Measurements from ENCODE around the gene TAS1R3.

TAS1R3 gene

DNA sequence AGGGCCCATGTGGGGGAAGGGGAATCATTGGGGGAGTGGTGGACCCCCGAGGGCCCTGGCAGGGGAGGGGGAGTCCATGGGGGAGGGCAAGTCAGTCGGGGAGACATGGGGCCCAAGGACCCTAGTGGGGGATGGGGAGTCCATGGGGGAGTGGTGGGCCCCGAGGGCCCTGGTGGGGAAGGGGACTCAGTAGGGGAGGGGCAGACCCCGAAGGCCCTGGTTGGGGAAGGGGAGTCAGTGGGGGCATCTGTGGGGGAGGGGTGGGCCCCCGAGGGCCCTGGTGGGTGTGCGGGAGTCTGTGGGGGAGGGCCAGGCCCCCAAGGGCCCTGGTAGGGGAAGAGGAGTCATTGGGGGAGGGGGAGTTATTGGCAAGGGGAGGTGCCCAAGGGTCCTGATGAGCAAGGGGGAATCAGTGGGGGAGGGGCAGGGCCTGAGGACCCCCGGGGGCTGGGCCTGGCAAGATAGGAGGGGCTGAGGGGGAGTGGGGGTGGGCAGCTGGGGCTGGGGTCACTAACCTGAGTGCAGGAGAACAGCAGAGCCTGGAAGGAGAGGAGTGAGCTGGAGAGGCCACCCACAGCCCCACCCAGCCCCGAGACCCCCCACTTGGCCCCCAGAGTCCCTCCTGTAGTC, 25.2 kb downstream of the TAS1R3 start:
- TF ChIP-seq NFIC (IDR thresholded peaks at IDR 0.05) (no peak), RAD21 (IDR thresholded peaks at IDR 0.05; ENCODE audit: low read depth) (no peak), TCF12 (IDR thresholded peaks at IDR 0.05; ENCODE audit: low read depth) (no peak), CEBPB (IDR thresholded peaks at IDR 0.05) (no peak), EP300 (IDR thresholded peaks at IDR 0.05; ENCODE audit: borderline replicate concordance) (no peak), TAF1 (IDR thresholded peaks at IDR 0.05; ENCODE audit: low read depth) (no peak), YY1 (IDR thresholded peaks at IDR 0.05; ENCODE audit: low read depth) (no peak), TEAD4 (IDR thresholded peaks at IDR 0.05) (no peak), EGR1 (IDR thresholded peaks at IDR 0.05) (no peak), ZBTB7A (IDR thresholded peaks at IDR 0.05; ENCODE audit: low read depth) (no peak), FOXM1 (IDR thresholded peaks at IDR 0.05; ENCODE audit: borderline replicate concordance, low read depth) (no peak)
- TF ChIP-seq, protein P1, sequence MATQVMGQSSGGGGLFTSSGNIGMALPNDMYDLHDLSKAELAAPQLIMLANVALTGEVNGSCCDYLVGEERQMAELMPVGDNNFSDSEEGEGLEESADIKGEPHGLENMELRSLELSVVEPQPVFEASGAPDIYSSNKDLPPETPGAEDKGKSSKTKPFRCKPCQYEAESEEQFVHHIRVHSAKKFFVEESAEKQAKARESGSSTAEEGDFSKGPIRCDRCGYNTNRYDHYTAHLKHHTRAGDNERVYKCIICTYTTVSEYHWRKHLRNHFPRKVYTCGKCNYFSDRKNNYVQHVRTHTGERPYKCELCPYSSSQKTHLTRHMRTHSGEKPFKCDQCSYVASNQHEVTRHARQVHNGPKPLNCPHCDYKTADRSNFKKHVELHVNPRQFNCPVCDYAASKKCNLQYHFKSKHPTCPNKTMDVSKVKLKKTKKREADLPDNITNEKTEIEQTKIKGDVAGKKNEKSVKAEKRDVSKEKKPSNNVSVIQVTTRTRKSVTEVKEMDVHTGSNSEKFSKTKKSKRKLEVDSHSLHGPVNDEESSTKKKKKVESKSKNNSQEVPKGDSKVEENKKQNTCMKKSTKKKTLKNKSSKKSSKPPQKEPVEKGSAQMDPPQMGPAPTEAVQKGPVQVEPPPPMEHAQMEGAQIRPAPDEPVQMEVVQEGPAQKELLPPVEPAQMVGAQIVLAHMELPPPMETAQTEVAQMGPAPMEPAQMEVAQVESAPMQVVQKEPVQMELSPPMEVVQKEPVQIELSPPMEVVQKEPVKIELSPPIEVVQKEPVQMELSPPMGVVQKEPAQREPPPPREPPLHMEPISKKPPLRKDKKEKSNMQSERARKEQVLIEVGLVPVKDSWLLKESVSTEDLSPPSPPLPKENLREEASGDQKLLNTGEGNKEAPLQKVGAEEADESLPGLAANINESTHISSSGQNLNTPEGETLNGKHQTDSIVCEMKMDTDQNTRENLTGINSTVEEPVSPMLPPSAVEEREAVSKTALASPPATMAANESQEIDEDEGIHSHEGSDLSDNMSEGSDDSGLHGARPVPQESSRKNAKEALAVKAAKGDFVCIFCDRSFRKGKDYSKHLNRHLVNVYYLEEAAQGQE (IDR thresholded peaks at IDR 0.05; ENCODE audit: low read depth), result no peak
- TF ChIP-seq, protein P2, sequence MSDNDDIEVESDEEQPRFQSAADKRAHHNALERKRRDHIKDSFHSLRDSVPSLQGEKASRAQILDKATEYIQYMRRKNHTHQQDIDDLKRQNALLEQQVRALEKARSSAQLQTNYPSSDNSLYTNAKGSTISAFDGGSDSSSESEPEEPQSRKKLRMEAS (IDR thresholded peaks at IDR 0.05), result no peak
- TF ChIP-seq, protein P3, sequence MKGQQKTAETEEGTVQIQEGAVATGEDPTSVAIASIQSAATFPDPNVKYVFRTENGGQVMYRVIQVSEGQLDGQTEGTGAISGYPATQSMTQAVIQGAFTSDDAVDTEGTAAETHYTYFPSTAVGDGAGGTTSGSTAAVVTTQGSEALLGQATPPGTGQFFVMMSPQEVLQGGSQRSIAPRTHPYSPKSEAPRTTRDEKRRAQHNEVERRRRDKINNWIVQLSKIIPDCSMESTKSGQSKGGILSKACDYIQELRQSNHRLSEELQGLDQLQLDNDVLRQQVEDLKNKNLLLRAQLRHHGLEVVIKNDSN (IDR thresholded peaks at IDR 0.05), result no peak

DNA sequence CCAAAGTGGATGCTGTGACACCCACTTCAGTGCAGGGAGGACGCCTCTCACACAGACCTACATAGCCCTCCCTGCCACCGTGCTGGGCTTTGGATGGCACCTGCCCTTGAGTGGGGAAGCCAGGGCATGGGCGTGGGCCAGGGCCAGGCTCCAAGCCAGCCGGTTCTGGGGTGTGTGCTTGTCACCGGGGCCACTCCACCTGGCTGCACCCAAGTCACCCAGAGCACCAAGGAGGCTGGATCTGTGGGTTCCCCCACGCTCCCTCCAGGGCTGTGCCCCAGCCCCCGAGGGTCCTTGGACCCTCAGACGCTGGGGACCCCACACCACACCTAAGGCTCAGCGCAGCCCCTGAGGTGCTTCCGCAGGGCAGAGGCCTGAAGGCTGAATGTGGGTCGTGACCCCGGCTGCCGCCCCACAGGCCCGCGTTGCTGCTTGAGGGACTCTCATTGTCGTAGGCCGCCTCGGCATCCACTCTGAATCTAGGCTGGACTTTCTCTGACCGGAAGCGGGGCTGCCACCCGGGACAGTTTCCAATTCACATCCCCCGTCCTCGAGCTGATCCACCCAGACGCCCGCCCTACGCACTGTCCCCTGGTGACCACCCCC, 25.8 kb downstream of the TAS1R3 start:
- TF ChIP-seq, protein P2 (IDR thresholded peaks at IDR 0.05), result no peak
- no peak for TF ChIP-seq RAD21 (IDR thresholded peaks at IDR 0.05; ENCODE audit: low read depth)
- TF ChIP-seq NFIC (IDR thresholded peaks at IDR 0.05), result no peak
- no peak for TF ChIP-seq CEBPB (IDR thresholded peaks at IDR 0.05)
- no peak for TF ChIP-seq CREB1 (IDR thresholded peaks at IDR 0.05; ENCODE audit: low read depth)
- no peak for TF ChIP-seq TCF12 (IDR thresholded peaks at IDR 0.05; ENCODE audit: low read depth)
- no peak for TF ChIP-seq TEAD4 (IDR thresholded peaks at IDR 0.05)
- no peak for TF ChIP-seq EGR1 (IDR thresholded peaks at IDR 0.05)
- TF ChIP-seq, protein P1 (IDR thresholded peaks at IDR 0.05; ENCODE audit: low read depth), result no peak

DNA sequence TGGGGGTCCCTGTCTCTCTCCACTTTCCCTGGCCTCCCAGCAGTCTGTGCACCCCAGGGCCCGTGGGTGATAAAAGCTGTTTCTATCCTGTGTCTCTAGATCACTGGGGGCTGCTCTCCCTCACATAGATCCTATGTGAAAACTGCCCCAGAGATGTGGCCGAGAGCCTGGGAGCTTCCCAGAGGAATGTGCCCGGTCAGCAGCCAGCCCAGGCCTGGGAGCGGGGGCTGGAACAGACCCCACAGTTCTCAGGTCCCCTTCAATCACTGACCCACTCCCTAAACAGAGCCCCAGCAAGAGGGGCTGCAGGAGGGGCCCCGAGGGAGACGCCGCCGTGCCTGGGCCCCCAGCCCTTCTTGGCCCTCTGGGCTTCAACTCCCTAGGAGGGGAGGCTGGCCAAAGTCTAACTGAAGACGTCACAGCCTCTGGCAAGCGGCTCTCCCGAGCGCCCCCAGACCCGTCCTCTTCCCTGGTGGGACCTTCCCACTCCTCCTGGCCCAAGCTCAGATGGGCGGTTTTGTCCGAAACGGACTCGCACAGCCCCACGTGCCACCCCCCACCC, 26.9 kb downstream of the TAS1R3 start:
- TF ChIP-seq EGR1 (IDR thresholded peaks at IDR 0.05) (no peak), YY1 (IDR thresholded peaks at IDR 0.05; ENCODE audit: low read depth) (no peak)

DNA sequence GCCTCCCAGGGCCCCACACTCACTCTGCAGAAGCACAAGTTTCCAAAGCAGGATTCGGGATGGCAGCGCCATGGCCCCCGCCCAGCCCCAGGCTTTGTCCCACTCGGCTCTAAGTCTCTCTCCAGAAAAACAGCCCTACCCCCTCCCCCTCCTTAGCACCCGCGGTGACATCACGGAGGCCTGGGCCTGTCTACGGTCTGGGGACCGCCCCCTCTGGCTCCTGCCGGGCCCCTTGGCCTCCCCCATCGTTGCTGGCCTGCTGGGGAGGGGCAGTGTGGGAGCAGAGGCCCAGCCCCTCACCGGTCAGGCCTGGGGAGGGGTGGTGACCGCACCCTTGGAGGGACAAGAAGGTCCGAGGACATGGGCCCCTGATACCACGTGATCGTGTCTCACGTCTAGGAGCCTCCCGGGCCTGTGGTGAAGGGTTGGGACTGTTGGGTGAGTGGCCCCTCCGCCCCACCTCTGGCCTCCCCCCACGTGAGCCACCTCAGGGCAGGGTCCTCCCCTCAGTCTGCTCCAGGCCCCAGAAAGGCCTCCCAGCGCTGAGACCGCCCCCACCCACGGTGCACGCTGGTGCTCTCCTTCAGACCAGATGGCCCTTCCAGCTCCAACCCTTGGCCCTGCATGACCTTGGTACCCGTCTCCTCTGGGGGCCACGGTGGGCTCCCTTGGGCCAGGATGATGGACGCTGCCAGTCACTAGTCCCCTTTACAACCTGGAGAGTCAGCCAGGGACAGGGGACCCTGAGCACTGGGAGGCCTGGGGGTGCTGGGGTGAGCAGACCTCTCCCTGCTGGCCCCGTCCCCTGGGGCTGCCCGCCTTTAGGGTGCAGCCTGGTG, 27.6 kb downstream of the TAS1R3 start, which contains the start of gene MXRA8:
TSS of gene MXRA8 (minus strand) at position 123 of the 839 bp plus-strand sequence. CDS start at position 72, 51 bp downstream.
- TF ChIP-seq EGR1 (IDR thresholded peaks at IDR 0.05) (no peak), CEBPB (IDR thresholded peaks at IDR 0.05) (no peak), NFIC (IDR thresholded peaks at IDR 0.05) (no peak), TEAD4 (IDR thresholded peaks at IDR 0.05) (no peak), CREB1 (IDR thresholded peaks at IDR 0.05; ENCODE audit: low read depth) (no peak), FOXM1 (IDR thresholded peaks at IDR 0.05; ENCODE audit: borderline replicate concordance, low read depth) (no peak), YY1 (IDR thresholded peaks at IDR 0.05; ENCODE audit: low read depth) (no peak), TCF12 (IDR thresholded peaks at IDR 0.05; ENCODE audit: low read depth) (no peak), ZBTB7A (IDR thresholded peaks at IDR 0.05; ENCODE audit: low read depth) (no peak), RAD21 (IDR thresholded peaks at IDR 0.05; ENCODE audit: low read depth) (no peak), EP300 (IDR thresholded peaks at IDR 0.05; ENCODE audit: borderline replicate concordance) (no peak), TAF1 (IDR thresholded peaks at IDR 0.05; ENCODE audit: low read depth) (no peak)
- TF ChIP-seq, protein P1 (IDR thresholded peaks at IDR 0.05; ENCODE audit: low read depth), result no peak
- TF ChIP-seq, protein P2 (IDR thresholded peaks at IDR 0.05), result no peak
- TF ChIP-seq, protein P3 (IDR thresholded peaks at IDR 0.05), result no peak
